Smooth muscle cell (in vitro differentiated cells): ENCODE data around the gene RALGAPA2. TPM values are rescaled to one million over a fixed set of nuclear protein-coding genes. Genes with fewer than 3 reads are reported as not detected.

Experiments used
- DNase-seq: peaks from one replicate; lab custom pipeline; 2025; ENCODE audit not compliant: unreplicated experiment; lab: John Stamatoyannopoulos, UW
- H2AFZ ChIP-seq: fragments of 200-600 bp; sonication (generic); 2 replicates; pipeline ENCODE4 v1.6.0; 2016; ENCODE audit warnings: antibody characterized with exemption, low read depth, mild to moderate bottlenecking
- H3F3A ChIP-seq: fragments of 200-600 bp; sonication (generic); 2 replicates; pipeline ENCODE4 v1.6.0; 2017; ENCODE audit warnings: antibody characterized with exemption, low read depth
- H3K27ac ChIP-seq: fragments of 200-600 bp; sonication (generic); 2 replicates; pipeline ENCODE4 v1.5.1; 2016; ENCODE audit warnings: low read depth, mild to moderate bottlenecking
- H3K27me3 ChIP-seq: fragments of 200-600 bp; sonication (generic); 2 replicates; pipeline ENCODE4 v1.6.1; 2016; ENCODE audit warnings: low read depth, mild to moderate bottlenecking
- H3K36me3 ChIP-seq: fragments of 200-600 bp; sonication (generic); 2 replicates; pipeline ENCODE4 v1.5.1; 2016; ENCODE audit warnings: low read depth
- H3K4me1 ChIP-seq: fragments of 200-600 bp; sonication (generic); 2 replicates; pipeline ENCODE4 v1.5.1; 2016; ENCODE audit warnings: low read depth
- H3K4me2 ChIP-seq: fragments of 200-600 bp; sonication (generic); 2 replicates; pipeline ENCODE4 v1.6.0; 2016; ENCODE audit warnings: mild to moderate bottlenecking
- H3K4me3 ChIP-seq: fragments of 200-600 bp; sonication (generic); 2 replicates; pipeline ENCODE4 v1.5.1; 2016; ENCODE audit warnings: mild to moderate bottlenecking
- H3K79me2 ChIP-seq: fragments of 200-600 bp; sonication (generic); 2 replicates; pipeline ENCODE4 v1.6.0; 2016; ENCODE audit warnings: low read depth, mild to moderate bottlenecking
- H3K9ac ChIP-seq: fragments of 200-600 bp; sonication (generic); 2 replicates; pipeline ENCODE4 v1.6.0; 2016; ENCODE audit warnings: low read depth
- H3K9me3 ChIP-seq: fragments of 200-600 bp; sonication (generic); replicated peaks from 2 replicates; pipeline ENCODE4 v1.5.1; 2016; ENCODE audit warnings: low read depth
- H4K20me1 ChIP-seq: fragments of 200-600 bp; sonication (generic); 2 replicates; pipeline ENCODE4 v1.6.0; 2016; ENCODE audit warnings: low read depth
- CTCF ChIP-seq: fragments of 200-600 bp; sonication (generic); IDR thresholded peaks from 2 replicates; pipeline ENCODE4 v1.5.1; 2017; ENCODE audit warnings: borderline replicate concordance, mild to moderate bottlenecking, antibody characterized with exemption; ENCODE audit not compliant: insufficient read depth, poor library complexity, severe bottlenecking
- WGBS: methylation state at CpG from one replicate; pipeline ENCODE4 v1.1.7; 2016; ENCODE audit warnings: low lambda C conversion rate; 5-methylcytosine and 5-hydroxymethylcytosine counted together
- polyA plus RNA-seq: library from polyadenylated mRNA; unstranded; fragments of >200 nt; fragmentation: Nextera tagmentation; extraction: Ambion mirVana; gene quantifications from 2 replicates; pipeline ENCODE4 v1.2.1, GENCODE V29; 2016
- total RNA-seq: library from RNA; depleted of rRNA; stranded (reverse); fragments of >200 nt; gene quantifications from 2 replicates; pipeline ENCODE4 v1.2.3, GENCODE V29; 2014

The RALGAPA2 gene
- total and polyA plus RNA-seq, 2 experiments from 2014 or later, result 3.5 to 6.2 TPM

GRCh38 chr20:20755674-20756319 is 43.4 kb upstream of the RALGAPA2 start:
- no peak for TF ChIP-seq CTCF
- no peaks in the 10 kb centered on the region for H3K79me2 ChIP-seq
- no peak overlapping the region for H2AFZ ChIP-seq
- no peaks in the 10 kb centered on the region for H3K9me3 ChIP-seq
- 90% methylated on average over 6 of the region's 6 CpGs for WGBS
- no peaks in the 10 kb centered on the region for H3K36me3 ChIP-seq
- H3K4me2 ChIP-seq, result no peak overlapping the region
- no peaks in the 10 kb centered on the region for H3F3A ChIP-seq
- H3K27ac ChIP-seq, result no peak overlapping the region
- H3K9ac ChIP-seq, result no peak overlapping the region
- no peaks in the 10 kb centered on the region for H4K20me1 ChIP-seq
- H3K27me3 ChIP-seq, result no peaks in the 10 kb centered on the region
- no peak for DNase-seq
- no peaks in the 10 kb centered on the region for H3K4me1 ChIP-seq
- H3K4me3 ChIP-seq, result no peak overlapping the region

DNA sequence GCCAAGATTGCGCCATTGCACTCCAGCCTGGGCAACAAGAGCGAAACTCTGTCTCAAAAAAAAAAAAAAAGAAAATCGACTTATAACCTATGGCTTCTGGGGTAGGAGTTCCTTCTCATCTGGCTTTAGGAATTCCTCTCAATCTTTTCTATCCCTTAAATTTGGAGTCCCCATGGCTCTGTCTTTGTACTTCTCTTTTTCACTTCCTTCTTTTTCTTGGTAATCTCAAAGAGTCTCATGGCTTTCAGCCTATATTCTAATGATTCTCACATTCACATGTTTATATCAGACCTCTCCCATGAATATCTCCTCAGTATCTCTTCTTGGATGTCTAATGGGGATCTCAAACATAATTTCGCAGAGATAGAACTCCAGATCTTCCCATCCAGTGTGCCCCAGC is 42.8 kb upstream of the RALGAPA2 start:
- Histone ChIP-seq H4K20me1 (no peaks in the 10 kb centered on the region), H3K4me3 (no peak overlapping the region), H3K9ac (no peak overlapping the region), H3F3A (no peaks in the 10 kb centered on the region), H3K9me3 (no peaks in the 10 kb centered on the region), H3K27me3 (no peaks in the 10 kb centered on the region), H3K4me2 (no peak overlapping the region), H2AFZ (no peak overlapping the region), H3K79me2 (no peaks in the 10 kb centered on the region), H3K27ac (no peak overlapping the region), H3K4me1 (no peaks in the 10 kb centered on the region), H3K36me3 (no peaks in the 10 kb centered on the region)
- no peak for DNase-seq
- TF ChIP-seq CTCF, result no peak
- 91% methylated on average over 4 of the region's 4 CpGs for WGBS

GRCh38 chr20:20754714-20755113 is 42.3 kb upstream of the RALGAPA2 start:
- H3K4me1 ChIP-seq, result no peaks in the 10 kb centered on the region
- H3K9ac ChIP-seq, result no peak overlapping the region
- no peak overlapping the region for H2AFZ ChIP-seq
- 90% methylated on average over 3 of the region's 3 CpGs for WGBS
- H3K27ac ChIP-seq, result no peak overlapping the region
- no peaks in the 10 kb centered on the region for H3K79me2 ChIP-seq
- H3K9me3 ChIP-seq, result no peaks in the 10 kb centered on the region
- no peak overlapping the region for H3K4me3 ChIP-seq
- no peak for DNase-seq
- no peak for TF ChIP-seq CTCF
- no peaks in the 10 kb centered on the region for H4K20me1 ChIP-seq
- H3K36me3 ChIP-seq, result no peaks in the 10 kb centered on the region
- H3F3A ChIP-seq, result no peaks in the 10 kb centered on the region
- H3K4me2 ChIP-seq, result no peak overlapping the region
- H3K27me3 ChIP-seq, result no peaks in the 10 kb centered on the region

DNA sequence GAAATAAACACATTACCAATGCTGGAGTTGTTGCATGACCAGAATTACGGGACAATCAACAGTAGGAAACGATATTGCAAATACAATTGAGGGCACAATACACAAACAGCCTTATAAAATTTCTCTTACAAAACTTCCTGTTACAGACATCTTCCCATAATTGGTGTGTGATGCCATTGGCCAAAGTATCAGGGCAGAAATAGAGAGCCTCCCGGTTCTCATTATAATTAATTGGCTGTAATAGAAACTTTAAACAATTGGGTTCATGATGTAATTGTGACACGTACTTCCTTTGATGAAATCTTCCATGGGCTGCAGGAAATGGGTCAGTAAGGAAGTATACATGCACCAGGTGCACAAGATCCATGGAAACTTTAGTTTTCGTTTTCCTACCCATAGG is 40.3 kb upstream of the RALGAPA2 start:
- no peak for TF ChIP-seq CTCF
- WGBS, result 83% methylated on average over 5 of the region's 5 CpGs
- no peak overlapping the region for H3K9ac ChIP-seq
- H3K9me3 ChIP-seq, result no peaks in the 10 kb centered on the region
- no peak for DNase-seq
- H3F3A ChIP-seq, result no peaks in the 10 kb centered on the region
- H2AFZ ChIP-seq, result no peak overlapping the region
- H3K27ac ChIP-seq, result no peak overlapping the region
- no peak overlapping the region for H3K4me2 ChIP-seq
- H3K79me2 ChIP-seq, result no peaks in the 10 kb centered on the region
- no peaks in the 10 kb centered on the region for H3K27me3 ChIP-seq
- H3K36me3 ChIP-seq, result no peaks in the 10 kb centered on the region
- H3K4me1 ChIP-seq, result no peaks in the 10 kb centered on the region
- no peaks in the 10 kb centered on the region for H4K20me1 ChIP-seq
- no peak overlapping the region for H3K4me3 ChIP-seq
